ENCODE results near the gene TEPSIN.

- no peak for TF ChIP-seq EZH2 (optimal IDR thresholded peaks at IDR 0.05; ENCODE audit: low read depth, low read length)
- TF ChIP-seq EZH2phosphoT487 (IDR thresholded peaks at IDR 0.05; ENCODE audit: low read length), result no peak
- no peak for TF ChIP-seq CTCF (IDR thresholded peaks at IDR 0.05; ENCODE audit: low read length)
Observed at GRCh38 chr17:81210466-81210865, 28.4 kb downstream of the TEPSIN start.
